SK-N-SH (cell line): Measurements from ENCODE around the gene TUBB6. TPM values are rescaled to one million over a fixed set of nuclear protein-coding genes. Genes with fewer than 3 reads are reported as not detected.

Experiments
- CTCF ChIA-PET: fragments of 300-600, 350-600 bp; formaldehyde crosslinking; extraction: SDS; loops from one replicate; lab custom pipeline; 2021; lab: Yijun Ruan, JAX
- POLR2A ChIA-PET: fragments of 350-600 bp; sonication (Branson Sonifier 250); formaldehyde crosslinking; extraction: SDS; loops from one replicate; lab custom pipeline; 2020; ENCODE audit warnings: antibody characterized with exemption, inconsistent platforms; lab: Yijun Ruan, JAX
- DNase-seq: peaks from one replicate; pipeline ENCODE4 v3.0.0; 2012
- H2AFZ ChIP-seq: fragments of 200-600 bp; sonication (generic); 2 replicates; pipeline ENCODE4 v1.8.1; 2016; ENCODE audit warnings: antibody characterized with exemption, mild to moderate bottlenecking, low read depth
- H3F3A ChIP-seq: fragments of 200-600 bp; sonication (generic); replicated peaks from 2 replicates; pipeline ENCODE3; 2016; ENCODE audit warnings: antibody characterized with exemption, mild to moderate bottlenecking; ENCODE audit not compliant: insufficient read depth
- H3K27ac ChIP-seq, 2 experiments: fragments of 200-500 bp in 1 of 2; fragments of 200-600 bp in 1 of 2; sonication (Bioruptor generic) in 1 of 2; sonication (generic), shearing (Covaris generic) in 1 of 2; 2 replicates each; pipeline versions ENCODE4 v1.5.1 to v1.6.1; 2014 to 2016; ENCODE audit warnings: low read depth in 2 of 2, inconsistent platforms in 1 of 2, low read length in 1 of 2, mild to moderate bottlenecking in 1 of 2, mixed read lengths in 1 of 2
- H3K27me3 ChIP-seq: fragments of 200-600 bp; sonication (generic), shearing (Covaris generic); 2 replicates; pipeline ENCODE4 v1.6.1; 2016; ENCODE audit warnings: mixed run types; ENCODE audit not compliant: insufficient read depth
- H3K36me3 ChIP-seq, 2 experiments: fragments of 200-500 bp in 1 of 2; fragments of 200-600 bp in 1 of 2; sonication (Bioruptor generic) in 1 of 2; sonication (generic) in 1 of 2; replicated peaks in 1 of 2; 2 replicates each; pipeline versions ENCODE3 to v1.5.1; 2014 to 2016; ENCODE audit warnings: low read length in 1 of 2, mild to moderate bottlenecking in 1 of 2; ENCODE audit not compliant: insufficient read depth in 2 of 2, control insufficient read depth in 1 of 2
- H3K4me1 ChIP-seq, 2 experiments: fragments of 200-500 bp in 1 of 2; fragments of 200-600 bp in 1 of 2; sonication (Bioruptor generic) in 1 of 2; sonication (generic), shearing (Covaris generic) in 1 of 2; 2 replicates each; pipeline versions ENCODE4 v1.5.1 to v1.6.1; 2014 to 2016; ENCODE audit warnings: low read depth in 1 of 2, low read length in 1 of 2, mixed run types in 1 of 2; ENCODE audit not compliant: insufficient read depth in 2 of 2, control insufficient read depth in 1 of 2
- H3K4me2 ChIP-seq: fragments of 200-600 bp; sonication (generic), shearing (Covaris generic); 2 replicates; pipeline ENCODE4 v1.6.1; 2017; ENCODE audit warnings: mixed run types
- H3K4me3 ChIP-seq, 2 experiments: fragments of 200-500 bp in 1 of 2; fragments of 200-600 bp in 1 of 2; sonication (Bioruptor generic) in 1 of 2; sonication (generic), shearing (Covaris generic) in 1 of 2; 2 replicates each; pipeline versions ENCODE4 v1.5.1 to v1.8.1; 2014 to 2016; ENCODE audit warnings: low read depth in 2 of 2, inconsistent platforms in 1 of 2, low read length in 1 of 2, mild to moderate bottlenecking in 1 of 2, mixed read lengths in 1 of 2, moderate library complexity in 1 of 2
- H3K79me2 ChIP-seq: fragments of 200-600 bp; sonication (generic); 2 replicates; pipeline ENCODE4 v1.8.1; 2017; ENCODE audit warnings: mild to moderate bottlenecking; ENCODE audit not compliant: insufficient read depth
- H3K9ac ChIP-seq: fragments of 200-600 bp; sonication (generic); 2 replicates; pipeline ENCODE4 v1.6.1; 2017; ENCODE audit warnings: mixed run types
- H3K9me2 ChIP-seq: fragments of 200-600 bp; sonication (generic); 2 replicates; pipeline ENCODE4 v1.6.1; 2017; ENCODE audit warnings: mixed run types
- H3K9me3 ChIP-seq: fragments of 200-600 bp; sonication (generic); 2 replicates; pipeline ENCODE4 v1.6.1; 2017; ENCODE audit warnings: mixed run types, mild to moderate bottlenecking, moderate library complexity
- H4K20me1 ChIP-seq: fragments of 200-600 bp; sonication (generic); 2 replicates; pipeline ENCODE4 v1.6.1; 2017; ENCODE audit warnings: mild to moderate bottlenecking, mixed run types; ENCODE audit not compliant: insufficient read depth
- CHD2 ChIP-seq: fragments of 150-350 bp; IDR thresholded peaks from 2 replicates; pipeline ENCODE4 v1.6.1; 2018; ENCODE audit warnings: low read length; ENCODE audit not compliant: partially characterized antibody
- ELF1 ChIP-seq: IDR thresholded peaks from 2 replicates; pipeline ENCODE4 v1.4.0; 2012
- EP300 ChIP-seq, 2 experiments: IDR thresholded peaks; 2 replicates each; pipeline versions ENCODE4 v1.4.0 to v1.6.1; 2012; ENCODE audit warnings: borderline replicate concordance in 1 of 2, low read depth in 1 of 2, low read length in 1 of 2
- FOXJ3 ChIP-seq: sonication (generic); formaldehyde crosslinking; IDR thresholded peaks from 2 replicates; pipeline ENCODE4 v1.5.1; 2020; ENCODE audit warnings: mild to moderate bottlenecking, missing genetic modification reagents
- GATA2 ChIP-seq: sonication (generic); formaldehyde crosslinking; IDR thresholded peaks from 2 replicates; pipeline ENCODE4 v1.5.0; 2020; ENCODE audit warnings: mild to moderate bottlenecking, missing genetic modification reagents
- JUND ChIP-seq: IDR thresholded peaks from 2 replicates; pipeline ENCODE4 v1.4.0; 2012
- MEF2A ChIP-seq: IDR thresholded peaks from 2 replicates; pipeline ENCODE4 v1.4.0; 2012; ENCODE audit warnings: low read depth, borderline replicate concordance
- MXI1 ChIP-seq: IDR thresholded peaks from 2 replicates; pipeline ENCODE4 v1.6.1; 2012; ENCODE audit warnings: mild to moderate bottlenecking, low read depth, low read length, improper control_type of control experiment
- RAD21 ChIP-seq: IDR thresholded peaks from 2 replicates; pipeline ENCODE4 v1.6.1; 2012; ENCODE audit warnings: mild to moderate bottlenecking, low read length
- RCOR1 ChIP-seq: fragments of 150-350 bp; IDR thresholded peaks from 2 replicates; pipeline ENCODE4 v1.6.1; 2017; ENCODE audit warnings: antibody characterized with exemption, low read length
- RXRA ChIP-seq: IDR thresholded peaks from 2 replicates; pipeline ENCODE4 v1.4.0; 2012; ENCODE audit warnings: low read depth, mild to moderate bottlenecking, borderline replicate concordance
- SMC3 ChIP-seq: IDR thresholded peaks from 2 replicates; pipeline ENCODE4 v1.6.1; 2012; ENCODE audit warnings: low read depth, low read length, improper control_type of control experiment
- TAF1 ChIP-seq: IDR thresholded peaks from 2 replicates; pipeline ENCODE4 v1.6.1; 2012; ENCODE audit warnings: low read depth, mild to moderate bottlenecking, low read length, moderate library complexity, borderline replicate concordance
- WGBS: methylation state at CpG from one replicate; pipeline ENCODE4 v1.1.6; 2017; ENCODE audit warnings: low lambda C conversion rate; 5-methylcytosine and 5-hydroxymethylcytosine counted together
- polyA plus RNA-seq, 3 experiments: library from polyadenylated mRNA; depleted of rRNA; stranded (reverse); fragments of >200 nt; gene quantifications; 2 replicates each; pipeline ENCODE4 v1.2.3, GENCODE V29; 2012
- TF ChIP-seq, protein P1 (sequence below): IDR thresholded peaks from 2 replicates; pipeline ENCODE4 v1.6.1; 2012; ENCODE audit warnings: mild to moderate bottlenecking, low read depth, low read length, moderate library complexity
- TF ChIP-seq, protein P2 (sequence below): fragments of 150-350 bp; IDR thresholded peaks from 2 replicates; pipeline ENCODE4 v1.6.1; 2017; ENCODE audit warnings: antibody characterized with exemption, low read length, low read depth, borderline replicate concordance
- TF ChIP-seq, protein P3 (sequence below): IDR thresholded peaks from 2 replicates; pipeline ENCODE4 v1.4.0; 2012; ENCODE audit warnings: low read depth, borderline replicate concordance

Gene TUBB6
- polyA plus RNA-seq, 1 of the 3 experiments (the other 2 are of a cell fraction), result 387 TPM

DNA sequence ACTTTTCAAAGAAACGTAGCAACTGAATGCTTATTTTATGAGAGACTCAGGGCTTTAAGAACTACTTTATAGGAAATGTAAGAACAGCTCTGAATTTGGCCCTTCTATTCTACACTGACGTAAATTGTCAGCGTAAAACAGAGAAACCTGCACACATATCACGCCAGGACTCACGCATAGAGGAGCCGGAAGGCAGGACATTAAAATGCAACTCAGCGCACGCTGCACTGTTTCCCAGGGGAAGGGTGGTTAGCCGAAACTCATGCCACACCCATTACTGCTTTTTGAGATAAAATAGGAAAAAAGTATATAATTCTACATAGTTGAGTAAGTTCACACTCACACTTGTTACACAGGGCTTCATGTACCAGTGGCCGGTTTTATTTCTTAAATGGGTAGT is 7.4 kb downstream of the TUBB6 start (continued):
- TF ChIP-seq, protein P1, sequence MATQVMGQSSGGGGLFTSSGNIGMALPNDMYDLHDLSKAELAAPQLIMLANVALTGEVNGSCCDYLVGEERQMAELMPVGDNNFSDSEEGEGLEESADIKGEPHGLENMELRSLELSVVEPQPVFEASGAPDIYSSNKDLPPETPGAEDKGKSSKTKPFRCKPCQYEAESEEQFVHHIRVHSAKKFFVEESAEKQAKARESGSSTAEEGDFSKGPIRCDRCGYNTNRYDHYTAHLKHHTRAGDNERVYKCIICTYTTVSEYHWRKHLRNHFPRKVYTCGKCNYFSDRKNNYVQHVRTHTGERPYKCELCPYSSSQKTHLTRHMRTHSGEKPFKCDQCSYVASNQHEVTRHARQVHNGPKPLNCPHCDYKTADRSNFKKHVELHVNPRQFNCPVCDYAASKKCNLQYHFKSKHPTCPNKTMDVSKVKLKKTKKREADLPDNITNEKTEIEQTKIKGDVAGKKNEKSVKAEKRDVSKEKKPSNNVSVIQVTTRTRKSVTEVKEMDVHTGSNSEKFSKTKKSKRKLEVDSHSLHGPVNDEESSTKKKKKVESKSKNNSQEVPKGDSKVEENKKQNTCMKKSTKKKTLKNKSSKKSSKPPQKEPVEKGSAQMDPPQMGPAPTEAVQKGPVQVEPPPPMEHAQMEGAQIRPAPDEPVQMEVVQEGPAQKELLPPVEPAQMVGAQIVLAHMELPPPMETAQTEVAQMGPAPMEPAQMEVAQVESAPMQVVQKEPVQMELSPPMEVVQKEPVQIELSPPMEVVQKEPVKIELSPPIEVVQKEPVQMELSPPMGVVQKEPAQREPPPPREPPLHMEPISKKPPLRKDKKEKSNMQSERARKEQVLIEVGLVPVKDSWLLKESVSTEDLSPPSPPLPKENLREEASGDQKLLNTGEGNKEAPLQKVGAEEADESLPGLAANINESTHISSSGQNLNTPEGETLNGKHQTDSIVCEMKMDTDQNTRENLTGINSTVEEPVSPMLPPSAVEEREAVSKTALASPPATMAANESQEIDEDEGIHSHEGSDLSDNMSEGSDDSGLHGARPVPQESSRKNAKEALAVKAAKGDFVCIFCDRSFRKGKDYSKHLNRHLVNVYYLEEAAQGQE, result no peak
- TF ChIP-seq EP300 (IDR thresholded peaks at IDR 0.05; ENCODE audit: borderline replicate concordance in 1 of 2, low read depth in 1 of 2, low read length in 1 of 2), result no peak
- TF ChIP-seq, protein P2, sequence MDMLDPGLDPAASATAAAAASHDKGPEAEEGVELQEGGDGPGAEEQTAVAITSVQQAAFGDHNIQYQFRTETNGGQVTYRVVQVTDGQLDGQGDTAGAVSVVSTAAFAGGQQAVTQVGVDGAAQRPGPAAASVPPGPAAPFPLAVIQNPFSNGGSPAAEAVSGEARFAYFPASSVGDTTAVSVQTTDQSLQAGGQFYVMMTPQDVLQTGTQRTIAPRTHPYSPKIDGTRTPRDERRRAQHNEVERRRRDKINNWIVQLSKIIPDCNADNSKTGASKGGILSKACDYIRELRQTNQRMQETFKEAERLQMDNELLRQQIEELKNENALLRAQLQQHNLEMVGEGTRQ, result no peak
- TF ChIP-seq RCOR1, result no peak
- no peak for TF ChIP-seq FOXJ3 (CRISPR knock-in tag)

DNA sequence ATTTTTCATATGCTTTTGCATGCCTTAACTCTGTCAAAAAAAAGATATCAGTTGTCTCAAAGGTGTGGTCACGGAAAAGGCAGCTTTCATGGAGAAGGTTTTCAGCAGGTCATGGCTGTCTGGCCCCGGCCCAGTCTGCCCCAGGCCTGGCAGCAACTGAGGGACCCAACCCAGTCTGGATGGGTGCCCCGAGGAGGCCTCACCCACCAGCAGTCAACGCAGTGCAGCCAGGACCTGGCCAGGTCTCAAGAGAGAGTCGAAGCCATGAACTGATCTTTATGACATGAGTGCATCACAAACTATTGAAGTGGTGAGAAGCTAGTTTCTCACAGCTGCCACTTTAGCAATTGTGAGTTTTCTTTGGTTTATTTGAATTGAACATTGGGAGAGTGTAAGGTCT is 7.9 kb downstream of the TUBB6 start:
- no peak overlapping the region for H2AFZ ChIP-seq
- H3K9ac ChIP-seq, result no peak overlapping the region
- H3K4me2 ChIP-seq, result no peak overlapping the region
- CTCF ChIA-PET, result interaction anchor here (3.8 kb wide), 1 partner anchor 12 kb away, joined by 30 read pairs; no protein-coding TSS in a partner anchor
- peaks cover 100% of the 10 kb centered on the region for H3K79me2 ChIP-seq
- no peak for DNase-seq
- H3K9me2 ChIP-seq, result no peaks in the 10 kb centered on the region
- peaks cover 2 to 19% of the 10 kb centered on the region in 2 experiments; a peak in 3 of 4 replicates for H3K4me1 ChIP-seq
- peaks cover 49% of the 10 kb centered on the region for H3F3A ChIP-seq
- POLR2A ChIA-PET, result no interaction called here
- peaks cover 45 to 64% of the 10 kb centered on the region in 2 experiments for H3K36me3 ChIP-seq
- TF ChIP-seq RXRA, result no peak
- TF ChIP-seq CHD2, result no peak
- TF ChIP-seq MXI1, result no peak
- no peak for TF ChIP-seq FOXJ3 (CRISPR knock-in tag)
- TF ChIP-seq TAF1, result no peak
- TF ChIP-seq RCOR1, result no peak
- TF ChIP-seq MEF2A, result no peak
- no peak for TF ChIP-seq GATA2 (CRISPR knock-in tag)
- TF ChIP-seq ELF1, result no peak
- no peak for TF ChIP-seq JUND
- no peak for TF ChIP-seq SMC3
- no peak for TF ChIP-seq RAD21
- TF ChIP-seq, protein P3, sequence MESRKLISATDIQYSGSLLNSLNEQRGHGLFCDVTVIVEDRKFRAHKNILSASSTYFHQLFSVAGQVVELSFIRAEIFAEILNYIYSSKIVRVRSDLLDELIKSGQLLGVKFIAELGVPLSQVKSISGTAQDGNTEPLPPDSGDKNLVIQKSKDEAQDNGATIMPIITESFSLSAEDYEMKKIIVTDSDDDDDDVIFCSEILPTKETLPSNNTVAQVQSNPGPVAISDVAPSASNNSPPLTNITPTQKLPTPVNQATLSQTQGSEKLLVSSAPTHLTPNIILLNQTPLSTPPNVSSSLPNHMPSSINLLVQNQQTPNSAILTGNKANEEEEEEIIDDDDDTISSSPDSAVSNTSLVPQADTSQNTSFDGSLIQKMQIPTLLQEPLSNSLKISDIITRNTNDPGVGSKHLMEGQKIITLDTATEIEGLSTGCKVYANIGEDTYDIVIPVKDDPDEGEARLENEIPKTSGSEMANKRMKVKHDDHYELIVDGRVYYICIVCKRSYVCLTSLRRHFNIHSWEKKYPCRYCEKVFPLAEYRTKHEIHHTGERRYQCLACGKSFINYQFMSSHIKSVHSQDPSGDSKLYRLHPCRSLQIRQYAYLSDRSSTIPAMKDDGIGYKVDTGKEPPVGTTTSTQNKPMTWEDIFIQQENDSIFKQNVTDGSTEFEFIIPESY, result no peak
- 80% methylated on average over 5 of the region's 5 CpGs for WGBS
- peaks cover 60% of the 10 kb centered on the region for H4K20me1 ChIP-seq
- no peaks in the 10 kb centered on the region for H3K27me3 ChIP-seq
- H3K27ac ChIP-seq, result peak overlapping the region in 1 of 2 experiments; percentile 2; a peak in 1 of 4 replicates
- H3K9me3 ChIP-seq, result peaks cover 14% of the 10 kb centered on the region
- H3K4me3 ChIP-seq, result no peak overlapping the region
